ENCODE results near the gene CYP2J2.
"Not testable (repeated sequence)": the region's sequence is repeated elsewhere in the genome, so short reads cannot be mapped to it uniquely, and the experiment has no call there.

Gene CYP2J2

GRCh38 chr1:59926381-59927123, at the start of gene CYP2J2:
Gene CYP2J2 (minus strand): TSS chr1:59926773. CDS start chr1:59926746, 27 bp downstream.
- peak; percentile 17 for DNase-seq

- no peak for DNase-seq
These were observed 47.1 kb upstream of the CYP2J2 start for GRCh38 chr1:59973719-59974118.

- no peak for DNase-seq
These were observed 45.8 kb upstream of the CYP2J2 start for GRCh38 chr1:59972216-59972927.

GRCh38 chr1:59971464-59971911, 44.9 kb upstream of the CYP2J2 start:
- DNase-seq: peak; percentile 73

- not testable (repeated sequence) for DNase-seq
These were observed 43.1 kb upstream of the CYP2J2 start for GRCh38 chr1:59969542-59970175.

- not testable (repeated sequence) for DNase-seq
These were observed 42.2 kb upstream of the CYP2J2 start for GRCh38 chr1:59968746-59969145.

GRCh38 chr1:59967780-59968179, 41.2 kb upstream of the CYP2J2 start:
- DNase-seq: no peak

GRCh38 chr1:59967141-59967697, 40.6 kb upstream of the CYP2J2 start:
- DNase-seq: peak; percentile 58

- DNase-seq: no peak
These were observed 25.5 kb upstream of the CYP2J2 start for GRCh38 chr1:59952065-59952464.

- no peak for DNase-seq
These were observed 23.1 kb upstream of the CYP2J2 start for GRCh38 chr1:59949648-59950047.

GRCh38 chr1:59948990-59949389, 22.4 kb upstream of the CYP2J2 start:
- no peak for DNase-seq

- DNase-seq: peak; percentile 44
These were observed 20.7 kb upstream of the CYP2J2 start for GRCh38 chr1:59947047-59947938.

- no peak for DNase-seq
These were observed 19.2 kb upstream of the CYP2J2 start for GRCh38 chr1:59945790-59946189.

GRCh38 chr1:59939393-59939792, 12.8 kb upstream of the CYP2J2 start:
- no peak for DNase-seq

- no peak for DNase-seq
These were observed 11.2 kb upstream of the CYP2J2 start for GRCh38 chr1:59937636-59938210.

- DNase-seq: no peak
These were observed 9.8 kb upstream of the CYP2J2 start for GRCh38 chr1:59936358-59936821.

GRCh38 chr1:59928996-59929395, 2.4 kb upstream of the CYP2J2 start:
- no peak for DNase-seq

- no peak for DNase-seq
These were observed 640 bp upstream of the CYP2J2 start for GRCh38 chr1:59927213-59927612.

GRCh38 chr1:59924653-59925052, 1.9 kb downstream of the CYP2J2 start:
- DNase-seq: no peak

- DNase-seq: not testable (repeated sequence)
These were observed 5.2 kb downstream of the CYP2J2 start for GRCh38 chr1:59921258-59921899.

GRCh38 chr1:59919746-59920145, 6.8 kb downstream of the CYP2J2 start:
- no peak for DNase-seq
